Fibroblast of the conjunctiva (primary cell): ENCODE data around the gene BROX.
A peak's percentile ranks its signal among the peaks of the same experiment; 100 is the strongest.
"Not testable (repeated sequence)": the region's sequence is repeated elsewhere in the genome, so short reads cannot be mapped to it uniquely, and the experiment has no call there.

Experiments used
- DNase-seq: peaks from one replicate; pipeline ENCODE4 v3.0.0-alpha.2; 2010; ENCODE audit warnings: low read depth

Gene BROX

DNA sequence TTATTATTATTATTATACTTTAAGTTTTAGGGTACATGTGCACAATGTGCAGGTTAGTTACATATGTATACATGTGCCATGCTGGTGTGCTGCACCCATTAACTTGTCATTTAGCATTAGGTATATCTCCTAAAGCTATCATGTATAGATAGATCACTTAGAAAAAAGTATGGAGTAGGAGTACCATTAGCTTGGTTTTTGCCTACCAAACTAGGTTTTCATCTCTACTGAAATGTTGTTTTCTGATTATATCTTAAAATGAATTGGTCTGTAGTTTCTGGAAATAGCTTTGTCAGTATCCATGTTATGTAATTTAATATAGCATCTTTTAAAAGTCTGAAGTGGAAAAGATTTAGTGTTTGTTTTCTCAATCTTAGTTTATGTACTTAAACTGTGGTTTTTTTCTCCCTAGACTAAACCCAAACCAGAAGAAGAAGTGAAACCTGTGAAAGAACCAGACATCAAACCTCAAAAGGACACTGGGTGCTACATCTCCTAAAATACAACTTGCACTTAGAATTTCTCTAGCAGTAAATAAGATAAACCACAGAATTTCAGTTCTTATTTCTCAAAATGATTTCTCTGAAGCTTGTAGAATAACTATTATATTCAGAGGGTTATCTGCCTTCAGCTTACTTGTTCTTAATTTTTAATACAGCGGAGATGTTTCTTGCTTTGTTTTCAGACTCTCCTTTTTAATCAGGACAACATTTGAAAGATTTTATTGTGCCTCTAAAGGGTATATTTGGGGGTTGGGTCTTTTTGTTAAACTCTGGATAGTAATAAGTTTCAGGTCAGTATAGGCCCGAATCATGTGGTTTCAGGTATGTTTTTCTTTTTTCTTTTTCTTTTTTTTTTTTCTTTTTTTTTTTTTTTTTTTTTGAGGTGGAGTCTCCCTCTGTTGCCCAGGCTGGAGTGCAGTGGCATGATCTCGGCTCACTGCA, 20.1 kb downstream of the BROX start:
- no peak for DNase-seq

DNA sequence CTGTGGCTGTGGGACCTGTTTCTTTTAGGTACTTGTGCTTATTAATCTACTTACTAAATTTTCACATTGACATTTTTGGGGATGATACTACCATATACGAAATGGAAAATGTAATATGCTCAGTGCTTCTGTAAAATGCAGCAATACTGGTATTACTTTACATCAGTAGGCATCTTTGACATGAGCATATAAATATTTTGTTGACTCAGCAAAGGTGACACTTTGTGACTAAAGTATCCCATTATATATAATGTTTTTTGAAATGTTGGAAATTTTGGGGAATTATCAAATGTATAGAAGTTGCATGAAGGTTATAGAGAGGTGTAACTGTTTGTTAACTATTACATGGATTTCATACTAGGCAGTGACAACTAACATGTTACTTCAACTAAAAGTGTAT, 22.4 kb downstream of the BROX start:
- no peak for DNase-seq

DNA sequence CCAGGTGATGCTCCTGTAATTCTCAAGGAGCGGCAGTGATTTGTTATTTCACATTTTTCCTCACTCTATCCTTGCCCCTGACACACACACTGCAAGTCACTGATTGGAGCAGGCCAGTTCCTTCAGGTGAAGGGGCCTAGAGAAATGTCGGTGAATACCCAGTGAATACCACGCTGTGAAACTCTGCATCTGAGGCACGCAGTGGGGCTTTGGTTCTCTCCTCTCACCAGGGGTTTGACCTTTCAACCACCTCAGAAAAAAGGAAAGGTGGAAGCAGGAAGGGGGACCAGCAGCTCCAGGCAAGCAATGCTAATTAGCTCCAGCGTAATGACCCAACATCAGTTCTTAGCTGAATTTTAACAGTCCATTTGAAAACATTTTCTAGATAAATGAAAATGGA, 24.1 kb downstream of the BROX start:
- DNase-seq, result no peak

DNA sequence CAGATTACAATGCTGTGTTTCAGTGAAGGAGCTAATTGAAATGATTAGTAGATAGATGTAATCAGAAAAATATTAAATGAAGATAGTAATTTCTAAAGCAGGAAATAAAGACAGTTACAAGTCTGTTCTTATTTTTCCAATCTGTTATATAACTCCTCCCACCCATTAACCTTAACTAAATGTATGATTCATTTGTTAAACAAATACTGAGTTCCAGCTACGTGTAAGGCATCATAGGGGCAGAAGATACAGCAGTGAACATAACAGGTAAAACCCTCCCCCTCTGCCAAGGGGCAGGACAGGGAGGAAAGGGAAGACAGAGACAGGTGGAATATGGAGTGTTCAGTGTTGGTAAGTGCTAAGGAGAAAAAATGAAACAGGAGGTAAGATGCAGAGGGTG, 24.6 kb downstream of the BROX start, which contains the start of gene FAM177B:
Gene FAM177B (plus strand): TSS at position 231 of the 400 bp plus-strand sequence. CDS start 9,344 bp downstream, outside the sequence.
- DNase-seq, result no peak

DNA sequence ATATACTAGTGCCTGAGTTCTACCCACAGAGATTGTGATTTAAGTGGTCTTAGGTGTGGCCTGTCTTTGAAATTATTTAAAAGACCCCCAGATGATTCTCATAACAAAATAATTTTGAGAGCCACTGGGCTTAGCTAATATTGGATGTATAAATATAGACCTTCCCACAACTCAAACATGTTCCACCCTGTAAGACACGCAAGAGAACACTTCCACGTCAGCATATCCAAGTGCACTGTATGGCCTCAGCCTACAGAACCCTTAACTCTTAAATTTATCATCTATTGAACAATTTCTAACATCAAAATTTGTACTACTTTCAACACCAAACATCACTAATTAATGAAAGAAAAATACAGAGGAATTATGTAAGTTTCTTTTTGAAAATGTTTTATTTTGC, 27.1 kb downstream of the BROX start:
- DNase-seq, result no peak

DNA sequence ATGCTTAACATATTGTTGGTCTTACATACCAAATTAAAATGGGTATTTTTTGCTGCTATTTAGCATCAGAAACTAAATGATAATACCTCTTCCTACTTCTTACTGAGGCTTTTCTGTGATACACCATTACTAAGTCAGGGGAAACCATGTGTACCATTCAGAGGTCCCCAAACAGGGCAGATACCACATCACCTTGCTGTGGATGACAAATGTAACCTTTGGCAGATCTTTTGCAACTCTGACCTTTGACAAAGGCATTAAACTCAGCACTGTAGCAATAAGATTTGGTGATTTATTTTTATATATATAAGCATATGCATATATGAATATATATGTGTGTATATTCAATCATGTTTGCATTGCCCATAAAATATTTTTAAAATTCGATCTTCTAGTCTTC, 27.6 kb downstream of the BROX start:
- no peak for DNase-seq

DNA sequence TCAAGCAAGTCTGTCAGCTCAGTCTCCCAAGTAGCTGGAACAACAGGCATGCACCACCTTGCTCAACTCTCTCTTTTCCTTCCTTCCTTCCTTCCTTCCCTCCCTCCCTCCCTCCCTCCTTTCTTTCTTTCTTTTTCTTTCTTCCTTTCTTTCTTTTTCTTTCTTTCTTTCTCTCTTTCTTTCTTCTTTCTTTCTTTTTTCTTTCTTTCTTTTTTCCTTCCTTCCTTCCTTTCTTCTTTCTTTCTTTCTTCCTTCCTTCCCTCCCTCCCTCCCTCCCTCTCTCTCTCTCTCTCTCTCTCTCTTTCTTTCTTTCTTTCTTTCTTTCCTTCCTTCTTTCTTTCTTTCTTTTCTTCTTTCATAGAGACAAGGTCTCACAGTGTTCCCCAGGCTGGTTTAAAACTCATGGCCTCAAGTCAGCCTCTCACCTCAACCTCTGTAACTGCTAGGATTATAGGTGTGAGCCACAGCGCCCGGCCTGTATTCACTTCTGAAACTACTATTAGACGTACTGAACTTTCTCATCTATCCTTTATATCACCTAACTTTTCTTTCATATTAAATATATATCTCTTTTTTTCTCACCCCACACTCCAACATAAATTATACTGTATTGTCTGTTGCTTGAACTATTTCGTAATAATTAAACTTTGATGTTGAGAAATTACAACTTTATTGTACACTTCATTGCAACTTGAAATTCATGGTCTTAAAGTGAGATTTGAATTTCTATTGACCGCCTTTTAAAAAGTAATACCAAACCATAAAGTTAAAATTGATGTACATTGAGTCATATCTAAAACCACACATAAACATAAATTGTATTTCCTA, 29.5 kb downstream of the BROX start:
- not testable (repeated sequence) for DNase-seq

DNA sequence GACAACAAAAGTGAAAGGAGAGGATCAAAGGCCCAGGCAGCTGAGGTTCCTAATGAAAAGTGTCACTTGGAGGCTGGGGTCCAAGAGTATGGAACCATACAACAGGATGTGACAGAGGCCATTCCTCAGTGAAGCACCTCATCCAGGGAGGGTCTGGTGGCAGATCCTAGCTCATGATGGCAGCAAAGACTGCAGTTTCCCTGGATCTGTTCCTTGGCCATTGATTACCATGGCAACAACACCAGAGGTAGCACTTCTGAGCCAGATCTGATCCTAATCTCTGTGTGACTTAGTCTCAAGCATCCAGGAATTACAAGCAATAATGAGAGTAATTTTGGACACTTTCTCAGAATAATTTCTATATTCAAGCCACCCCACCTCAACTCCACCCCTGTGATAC, 37.6 kb downstream of the BROX start:
- no peak for DNase-seq

DNA sequence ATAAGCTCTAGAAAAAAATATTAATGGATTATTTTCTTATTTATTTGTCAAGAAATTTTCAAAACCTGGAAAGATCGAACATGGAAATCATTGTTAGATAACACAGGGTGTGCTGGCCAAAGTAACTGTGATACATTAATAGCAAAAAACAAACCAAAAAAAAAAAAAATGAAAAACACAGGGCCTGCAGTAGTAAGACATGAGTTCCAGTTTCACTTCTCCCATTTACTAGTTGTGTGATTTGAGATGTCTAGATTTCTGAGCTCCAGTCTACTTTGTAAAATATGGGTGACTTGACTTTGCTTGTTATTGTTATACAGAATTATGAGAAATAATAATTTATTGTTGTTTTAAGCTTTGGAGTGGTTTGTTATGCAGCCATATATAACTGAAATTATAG, 38.3 kb downstream of the BROX start:
- no peak for DNase-seq

DNA sequence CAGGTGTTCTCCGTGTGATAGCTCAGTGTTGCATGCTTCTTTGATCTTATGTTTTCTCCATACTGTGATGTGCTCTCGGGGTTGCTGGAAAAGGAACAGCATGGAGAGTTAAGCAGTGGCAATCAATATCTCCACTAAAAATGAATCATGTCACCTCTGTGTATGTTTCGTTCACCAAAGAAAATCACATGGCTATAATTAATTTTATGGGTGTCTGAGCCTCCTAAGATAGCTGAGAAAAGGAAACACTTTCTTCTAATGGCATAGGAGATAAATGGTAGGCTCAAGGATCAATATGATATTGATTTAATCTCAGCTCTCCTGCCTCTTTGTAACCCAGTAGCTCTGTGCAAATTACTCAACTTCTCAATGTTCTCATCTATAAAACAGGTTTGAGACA, 38.9 kb downstream of the BROX start:
- DNase-seq, result no peak

DNA sequence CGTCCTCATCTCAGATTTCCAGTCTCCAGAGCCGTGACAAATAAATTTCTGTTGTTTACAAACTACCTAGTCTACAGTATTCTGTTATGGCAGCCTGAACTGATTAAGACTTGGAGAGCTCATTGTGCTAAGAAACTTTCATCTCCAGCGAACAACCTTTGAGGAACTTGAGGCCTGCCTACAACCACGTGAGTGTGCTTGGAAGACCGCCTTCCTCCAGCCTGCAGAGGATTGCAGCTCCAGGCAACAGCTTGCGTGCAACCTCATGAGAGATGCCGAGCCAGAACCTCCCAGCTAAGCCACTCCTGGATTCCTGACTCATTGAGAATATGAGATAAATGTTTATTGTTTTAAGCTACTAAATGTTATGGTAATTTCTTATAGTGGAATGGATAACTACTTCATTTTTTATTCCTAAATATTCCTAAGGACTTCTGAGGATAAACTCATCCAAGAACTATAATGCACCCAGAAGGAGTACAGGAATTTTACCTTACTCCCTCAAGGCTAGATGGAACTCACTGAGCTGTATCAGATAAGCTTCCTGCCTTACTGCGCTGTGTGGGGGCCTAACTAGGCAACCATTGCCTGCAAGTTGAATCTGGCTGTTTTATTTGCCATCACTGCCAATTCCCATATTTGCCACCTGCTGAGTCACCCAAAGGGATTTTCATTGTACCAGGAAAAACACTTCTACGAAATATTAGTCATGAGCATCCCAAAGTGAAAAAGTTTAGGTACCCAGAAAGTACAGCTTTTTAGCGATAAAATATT, 42.2 kb downstream of the BROX start:
- DNase-seq, result peak; percentile 97

DNA sequence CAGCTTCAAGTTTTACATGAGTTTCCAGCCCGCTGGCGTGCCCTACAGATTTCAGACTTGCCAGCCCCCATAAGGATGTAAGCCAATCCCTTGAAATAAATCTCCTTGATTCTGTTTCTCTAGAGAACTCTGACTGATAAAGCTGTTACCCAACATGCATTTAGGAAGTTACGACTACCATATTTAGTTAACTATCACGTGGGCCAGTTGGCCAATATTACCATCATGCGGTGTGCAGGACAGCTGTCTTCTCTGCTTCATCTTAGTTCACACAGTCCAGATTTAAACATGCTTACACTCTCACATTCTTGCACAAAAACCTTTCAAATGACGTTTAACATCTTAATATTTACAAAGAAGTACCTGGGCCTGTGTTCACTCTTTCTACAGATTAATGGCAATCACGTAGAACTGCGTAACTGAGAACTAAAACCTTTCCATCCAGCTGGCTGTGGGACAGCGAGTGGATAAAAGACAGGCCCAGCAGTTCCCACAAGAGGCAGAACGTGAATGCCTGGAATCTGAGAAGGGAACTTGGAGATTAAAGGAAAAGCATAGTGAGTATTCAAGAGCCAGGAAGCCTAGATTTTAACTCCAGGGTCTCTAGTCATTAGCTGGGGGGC, 45.4 kb downstream of the BROX start:
- no peak for DNase-seq

DNA sequence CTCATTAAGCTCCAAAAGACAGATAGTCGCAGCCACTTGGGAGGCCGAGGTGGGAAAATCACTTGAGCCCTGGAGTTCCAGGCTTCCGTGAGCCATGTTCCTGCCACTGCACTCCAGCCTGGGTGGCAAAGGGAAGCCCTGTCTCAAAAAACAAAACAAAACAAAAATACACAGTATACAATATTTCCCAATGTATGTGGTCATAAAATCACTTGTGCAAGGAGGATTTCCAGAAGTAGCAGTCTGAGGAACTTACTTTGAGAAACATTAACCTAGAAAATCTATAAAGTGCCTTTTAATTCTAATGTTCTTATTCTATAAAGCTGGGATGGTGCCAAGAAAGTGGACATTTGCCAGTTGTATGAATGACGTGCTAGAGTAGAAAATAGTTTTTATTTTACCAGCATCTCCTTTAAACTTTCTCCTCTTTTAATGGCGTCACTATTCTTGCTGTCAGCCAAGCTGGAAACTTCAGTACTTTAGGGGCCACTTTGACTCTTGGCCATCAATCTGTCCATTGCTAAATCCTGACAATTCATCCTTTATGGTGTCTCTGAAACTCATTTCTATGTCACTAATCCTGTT, 47.2 kb downstream of the BROX start:
- no peak for DNase-seq

DNA sequence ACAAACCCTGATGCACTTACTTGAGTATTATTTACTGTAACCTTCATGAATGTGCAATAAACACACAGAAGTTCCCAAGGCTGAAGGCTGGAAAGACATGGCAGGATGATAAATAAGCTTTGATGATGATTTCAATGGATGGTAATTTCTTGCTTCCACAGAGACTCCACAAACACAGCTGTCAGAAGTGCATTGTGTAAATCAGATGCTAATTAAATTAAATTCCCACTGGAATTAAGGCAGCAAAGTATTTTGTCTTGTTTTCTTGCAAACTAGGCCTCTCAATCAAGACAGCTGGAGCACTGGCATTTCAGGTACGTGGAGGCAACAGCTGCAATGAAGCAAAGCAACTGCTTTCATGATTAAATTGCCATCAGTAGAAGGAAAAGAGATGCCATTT, 48.7 kb downstream of the BROX start:
- no peak for DNase-seq

DNA sequence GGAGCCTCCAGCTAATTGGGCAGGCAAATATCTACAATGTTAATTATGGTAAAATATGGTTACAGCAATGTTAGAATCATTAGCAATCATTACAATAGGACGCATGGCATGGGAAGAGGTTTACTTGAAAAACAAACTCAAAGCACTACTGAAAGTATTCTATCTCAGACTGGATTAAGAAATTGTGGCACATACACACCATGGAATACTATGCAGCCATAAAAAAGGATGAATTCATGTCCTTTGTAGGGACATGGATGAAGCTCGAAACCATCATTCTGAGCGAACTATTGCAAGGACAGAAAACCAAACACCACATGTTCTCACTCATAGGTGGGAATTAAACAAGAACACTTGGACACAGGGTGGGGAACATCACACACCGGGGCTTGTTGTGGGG, 49.8 kb downstream of the BROX start:
- not testable (repeated sequence) for DNase-seq

DNA sequence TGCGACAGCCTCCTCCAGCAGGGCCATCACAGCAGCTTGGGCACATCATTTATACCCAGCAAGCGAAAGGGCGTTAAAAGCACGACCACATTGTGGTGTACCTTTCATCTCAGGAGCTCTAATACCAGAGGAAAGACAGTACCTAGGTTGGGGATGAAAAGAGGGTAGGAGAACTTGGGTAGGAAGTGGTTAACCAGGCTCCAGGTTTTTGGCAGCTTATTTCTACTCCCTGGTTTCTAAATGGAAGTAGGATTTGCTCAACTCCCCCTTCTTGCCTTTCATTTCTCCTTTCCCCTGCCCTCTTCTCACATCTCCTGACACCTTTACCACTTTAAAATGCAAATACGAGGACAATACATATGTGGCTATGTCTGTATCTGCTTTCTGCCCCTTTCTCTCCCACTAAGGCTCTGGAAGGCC, 54.8 kb downstream of the BROX start:
- DNase-seq, result no peak

DNA sequence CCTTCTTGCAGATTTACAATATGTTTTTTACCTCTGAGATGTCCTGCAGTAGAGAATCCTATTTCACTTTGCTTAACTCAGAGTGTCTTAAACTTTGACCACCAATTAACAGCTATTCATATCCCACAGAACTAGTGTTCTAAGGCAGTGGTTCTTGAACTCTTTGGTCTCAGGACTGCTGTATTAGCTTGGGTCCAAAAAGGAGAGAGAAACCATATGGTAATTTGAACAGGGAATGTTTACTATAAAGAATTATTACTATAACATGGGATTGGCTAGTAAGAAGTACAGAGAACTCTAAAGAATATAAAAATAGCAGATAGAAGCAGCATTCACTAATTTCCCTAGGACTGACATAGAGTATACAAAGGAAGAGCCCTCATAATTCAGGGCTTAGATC, 56.2 kb downstream of the BROX start:
- no peak for DNase-seq

DNA sequence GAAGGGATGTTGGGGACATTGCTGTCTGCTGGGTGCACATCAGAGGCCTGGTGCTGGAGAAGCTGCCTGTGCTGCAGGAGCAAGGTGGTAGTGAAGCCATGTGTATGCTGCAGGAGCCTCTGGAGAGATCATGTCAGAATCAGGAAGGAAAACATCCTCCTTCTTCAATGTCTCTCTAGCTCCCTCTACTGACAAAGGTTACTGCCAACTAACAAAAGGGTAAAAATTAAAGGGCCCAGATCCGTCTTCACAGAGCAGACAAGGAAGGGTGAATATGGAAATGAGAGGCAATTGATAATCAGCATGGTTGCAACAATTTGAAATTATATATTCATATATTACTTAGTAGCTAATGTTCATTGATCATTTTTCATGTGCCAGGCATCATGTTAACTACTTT, 56.8 kb downstream of the BROX start:
- DNase-seq, result no peak

DNA sequence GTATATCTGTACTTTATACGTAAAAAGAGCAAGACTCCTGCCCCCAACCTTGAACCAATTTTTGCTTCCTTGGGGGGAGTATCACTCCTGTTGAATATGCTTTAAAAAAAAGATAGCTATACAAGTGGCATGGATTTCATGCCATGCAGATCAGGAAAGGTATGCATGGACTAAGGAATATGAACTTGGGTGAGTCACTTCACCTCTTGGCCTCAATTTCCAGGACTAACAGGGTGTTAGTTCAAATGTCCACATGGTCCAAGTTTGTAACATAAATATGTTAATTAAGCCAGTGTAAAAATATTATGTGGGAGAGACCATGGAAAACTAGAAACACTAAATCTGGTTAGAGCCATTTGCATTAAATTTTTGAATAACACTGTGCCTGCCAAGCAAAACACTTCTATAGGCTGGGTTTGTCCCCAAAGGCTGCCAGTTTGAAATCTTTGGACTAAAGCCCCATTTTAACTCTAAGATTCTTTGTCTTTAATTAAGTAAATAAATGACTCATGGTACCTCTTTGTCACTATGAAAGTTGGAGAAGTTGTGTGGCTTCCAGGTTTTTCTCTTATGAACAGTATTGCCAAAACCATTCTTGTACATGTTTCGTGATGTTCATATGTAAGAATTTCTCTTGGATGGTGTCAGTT, 57.7 kb downstream of the BROX start:
- no peak for DNase-seq

DNA sequence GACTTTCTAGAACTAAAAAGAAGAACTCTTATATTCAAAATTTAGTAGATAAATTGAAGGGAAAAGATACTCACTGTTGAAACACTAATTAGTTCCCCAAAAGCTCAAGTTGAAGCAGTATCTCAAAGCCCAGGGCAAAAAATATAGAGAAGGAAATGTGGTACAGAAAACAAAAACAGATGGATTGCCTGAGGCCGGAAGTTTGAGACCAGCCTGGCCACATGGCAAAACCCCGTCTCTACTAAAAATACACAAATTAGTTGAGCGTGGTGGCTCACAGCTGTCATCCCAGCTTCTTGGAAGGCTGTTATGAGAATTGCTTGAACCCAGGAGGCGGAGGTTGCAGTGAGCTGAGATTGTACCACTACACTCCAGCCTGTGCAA, 60.6 kb downstream of the BROX start:
- no peak for DNase-seq

DNA sequence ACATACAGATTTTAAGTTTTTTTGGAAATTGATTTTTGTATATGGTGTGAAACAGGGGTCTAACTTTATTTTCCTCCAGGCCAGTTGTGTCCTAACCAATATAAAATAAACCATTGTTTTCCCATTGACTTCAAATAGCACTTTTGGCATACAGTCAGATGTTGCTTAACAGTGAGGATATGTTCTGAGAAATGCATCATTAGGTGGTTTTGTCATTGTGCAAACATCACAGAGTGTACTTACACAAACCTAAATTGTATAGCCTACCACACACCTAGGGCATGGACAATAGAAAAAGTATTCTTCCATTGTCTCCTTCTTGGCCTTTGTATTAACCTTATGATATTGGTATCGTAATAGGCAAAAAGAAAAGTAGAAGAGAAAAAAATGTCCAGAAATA, 65.1 kb downstream of the BROX start:
- DNase-seq, result no peak
